ENCODE data around the gene COX7A2. TPM values are rescaled to one million over a fixed set of nuclear protein-coding genes. Genes with fewer than 3 reads are reported as not detected.
A peak's percentile ranks its signal among the peaks of the same experiment; 100 is the strongest.

Gene COX7A2
- total and polyA plus RNA-seq, 10 of the 15 experiments (the other 5 are each of a cell fraction or from before 2014, with no cell fraction given), result 199 to 1,834 (median 576) TPM

DNA sequence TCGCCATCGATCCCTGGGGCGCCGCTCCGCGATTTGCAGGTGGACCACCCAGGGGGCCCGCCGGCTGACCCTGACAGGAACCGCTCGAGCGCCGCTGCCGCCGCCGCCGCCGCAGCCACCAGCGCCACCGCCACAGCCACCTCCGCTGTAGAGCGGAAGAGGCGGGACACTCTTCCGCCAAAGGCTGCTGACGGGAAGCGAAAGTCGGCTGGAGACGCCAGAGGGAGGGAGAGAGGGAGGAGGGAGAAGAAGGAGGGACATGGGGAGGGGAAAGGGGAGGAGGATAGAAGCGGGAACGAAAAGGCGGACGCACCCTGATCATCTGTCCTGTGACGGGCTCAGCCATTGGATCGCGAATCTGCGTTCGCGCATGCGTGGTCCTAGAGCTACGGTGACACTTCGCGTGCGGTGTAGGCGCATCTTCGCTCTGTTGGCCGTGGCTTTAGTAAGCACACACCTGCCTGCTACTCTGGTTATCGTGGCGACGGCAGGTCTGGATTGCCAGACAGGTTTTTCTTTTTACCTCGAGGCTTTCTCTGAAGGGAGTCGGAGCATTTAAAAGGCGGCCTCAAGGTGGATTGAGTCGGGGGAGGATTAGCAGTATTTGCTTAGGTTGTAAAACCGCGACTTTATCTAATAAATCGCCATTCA lies 41.2 kb upstream of the COX7A2 start, which contains the start of gene TMEM30A (continued):
- TF ChIP-seq, protein P1, sequence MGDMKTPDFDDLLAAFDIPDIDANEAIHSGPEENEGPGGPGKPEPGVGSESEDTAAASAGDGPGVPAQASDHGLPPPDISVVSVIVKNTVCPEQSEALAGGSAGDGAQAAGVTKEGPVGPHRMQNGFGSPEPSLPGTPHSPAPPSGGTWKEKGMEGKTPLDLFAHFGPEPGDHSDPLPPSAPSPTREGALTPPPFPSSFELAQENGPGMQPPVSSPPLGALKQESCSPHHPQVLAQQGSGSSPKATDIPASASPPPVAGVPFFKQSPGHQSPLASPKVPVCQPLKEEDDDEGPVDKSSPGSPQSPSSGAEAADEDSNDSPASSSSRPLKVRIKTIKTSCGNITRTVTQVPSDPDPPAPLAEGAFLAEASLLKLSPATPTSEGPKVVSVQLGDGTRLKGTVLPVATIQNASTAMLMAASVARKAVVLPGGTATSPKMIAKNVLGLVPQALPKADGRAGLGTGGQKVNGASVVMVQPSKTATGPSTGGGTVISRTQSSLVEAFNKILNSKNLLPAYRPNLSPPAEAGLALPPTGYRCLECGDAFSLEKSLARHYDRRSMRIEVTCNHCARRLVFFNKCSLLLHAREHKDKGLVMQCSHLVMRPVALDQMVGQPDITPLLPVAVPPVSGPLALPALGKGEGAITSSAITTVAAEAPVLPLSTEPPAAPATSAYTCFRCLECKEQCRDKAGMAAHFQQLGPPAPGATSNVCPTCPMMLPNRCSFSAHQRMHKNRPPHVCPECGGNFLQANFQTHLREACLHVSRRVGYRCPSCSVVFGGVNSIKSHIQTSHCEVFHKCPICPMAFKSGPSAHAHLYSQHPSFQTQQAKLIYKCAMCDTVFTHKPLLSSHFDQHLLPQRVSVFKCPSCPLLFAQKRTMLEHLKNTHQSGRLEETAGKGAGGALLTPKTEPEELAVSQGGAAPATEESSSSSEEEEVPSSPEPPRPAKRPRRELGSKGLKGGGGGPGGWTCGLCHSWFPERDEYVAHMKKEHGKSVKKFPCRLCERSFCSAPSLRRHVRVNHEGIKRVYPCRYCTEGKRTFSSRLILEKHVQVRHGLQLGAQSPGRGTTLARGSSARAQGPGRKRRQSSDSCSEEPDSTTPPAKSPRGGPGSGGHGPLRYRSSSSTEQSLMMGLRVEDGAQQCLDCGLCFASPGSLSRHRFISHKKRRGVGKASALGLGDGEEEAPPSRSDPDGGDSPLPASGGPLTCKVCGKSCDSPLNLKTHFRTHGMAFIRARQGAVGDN (IDR thresholded peaks at IDR 0.05), result peak; percentile 56; the same call in 1 of the 2 replicates
- peak; percentile 51 for TF ChIP-seq TCF3 (IDR thresholded peaks at IDR 0.05; ENCODE audit: borderline replicate concordance, insufficient read depth, low read depth, low read length)
- TF ChIP-seq BACH1 (IDR thresholded peaks at IDR 0.05; ENCODE audit: borderline replicate concordance), result no peak; the same call in 1 of the 2 replicates
- peak; percentile 58 for TF ChIP-seq ATF7 (IDR thresholded peaks at IDR 0.05; ENCODE audit: low read depth)
- TF ChIP-seq, protein P2, sequence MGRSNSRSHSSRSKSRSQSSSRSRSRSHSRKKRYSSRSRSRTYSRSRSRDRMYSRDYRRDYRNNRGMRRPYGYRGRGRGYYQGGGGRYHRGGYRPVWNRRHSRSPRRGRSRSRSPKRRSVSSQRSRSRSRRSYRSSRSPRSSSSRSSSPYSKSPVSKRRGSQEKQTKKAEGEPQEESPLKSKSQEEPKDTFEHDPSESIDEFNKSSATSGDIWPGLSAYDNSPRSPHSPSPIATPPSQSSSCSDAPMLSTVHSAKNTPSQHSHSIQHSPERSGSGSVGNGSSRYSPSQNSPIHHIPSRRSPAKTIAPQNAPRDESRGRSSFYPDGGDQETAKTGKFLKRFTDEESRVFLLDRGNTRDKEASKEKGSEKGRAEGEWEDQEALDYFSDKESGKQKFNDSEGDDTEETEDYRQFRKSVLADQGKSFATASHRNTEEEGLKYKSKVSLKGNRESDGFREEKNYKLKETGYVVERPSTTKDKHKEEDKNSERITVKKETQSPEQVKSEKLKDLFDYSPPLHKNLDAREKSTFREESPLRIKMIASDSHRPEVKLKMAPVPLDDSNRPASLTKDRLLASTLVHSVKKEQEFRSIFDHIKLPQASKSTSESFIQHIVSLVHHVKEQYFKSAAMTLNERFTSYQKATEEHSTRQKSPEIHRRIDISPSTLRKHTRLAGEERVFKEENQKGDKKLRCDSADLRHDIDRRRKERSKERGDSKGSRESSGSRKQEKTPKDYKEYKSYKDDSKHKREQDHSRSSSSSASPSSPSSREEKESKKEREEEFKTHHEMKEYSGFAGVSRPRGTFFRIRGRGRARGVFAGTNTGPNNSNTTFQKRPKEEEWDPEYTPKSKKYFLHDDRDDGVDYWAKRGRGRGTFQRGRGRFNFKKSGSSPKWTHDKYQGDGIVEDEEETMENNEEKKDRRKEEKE (IDR thresholded peaks at IDR 0.05), result no peak
- TF ChIP-seq NFIC (IDR thresholded peaks at IDR 0.05; ENCODE audit: low read depth, low read length), result no peak
- peak; percentile 70; the same call in 1 of the 2 replicates for TF ChIP-seq NFYB (IDR thresholded peaks at IDR 0.05; ENCODE audit: insufficient read depth, low read depth, low read length)
- no peak for TF ChIP-seq MTA3 (IDR thresholded peaks at IDR 0.05; ENCODE audit: borderline replicate concordance, low read length)
- peak; percentile 76 for TF ChIP-seq SIN3A (IDR thresholded peaks at IDR 0.05; ENCODE audit: low read depth, low read length)
- no peak for TF ChIP-seq HSF1 (IDR thresholded peaks at IDR 0.05; ENCODE audit: low read depth, low read length)
- no peak for TF ChIP-seq NFYA (IDR thresholded peaks at IDR 0.05; ENCODE audit: borderline replicate concordance, low read depth, low read length)
- TF ChIP-seq EZH2 (IDR thresholded peaks at IDR 0.05; ENCODE audit: borderline replicate concordance, control insufficient read depth, low read depth, low read length), result no peak
- no peak for TF ChIP-seq BCL3 (IDR thresholded peaks at IDR 0.05; ENCODE audit: borderline replicate concordance, insufficient read depth, low read depth, low read length, poor library complexity, severe bottlenecking)
- TF ChIP-seq, protein P3, sequence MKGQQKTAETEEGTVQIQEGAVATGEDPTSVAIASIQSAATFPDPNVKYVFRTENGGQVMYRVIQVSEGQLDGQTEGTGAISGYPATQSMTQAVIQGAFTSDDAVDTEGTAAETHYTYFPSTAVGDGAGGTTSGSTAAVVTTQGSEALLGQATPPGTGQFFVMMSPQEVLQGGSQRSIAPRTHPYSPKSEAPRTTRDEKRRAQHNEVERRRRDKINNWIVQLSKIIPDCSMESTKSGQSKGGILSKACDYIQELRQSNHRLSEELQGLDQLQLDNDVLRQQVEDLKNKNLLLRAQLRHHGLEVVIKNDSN (IDR thresholded peaks at IDR 0.05; ENCODE audit: borderline replicate concordance, extremely low read length, insufficient read depth, low read depth, low read length), result peak; percentile 76

All from GM12878 (cell line).